Lower leg skin (tissue), 3 donors: Measurements from ENCODE around the gene BPIFB2.

ENCODE experiments used
- CTCF ChIP-seq, 3 donors: fragments of 450-650 bp; IDR thresholded peaks; one replicate each; pipeline ENCODE4 v1.5.1; 2016; ENCODE audit warnings: antibody characterized with exemption in 3 of 3, mild to moderate bottlenecking in 3 of 3, moderate library complexity in 2 of 3
- POLR2A ChIP-seq, 2 donors: fragments of 450-650 bp; IDR thresholded peaks; one replicate each; pipeline ENCODE4 v1.6.1; 2016 to 2017; ENCODE audit warnings: antibody characterized with exemption in 2 of 2, mild to moderate bottlenecking in 1 of 2, moderate library complexity in 1 of 2

GRCh38 chr20:32989507-32990283, 17.8 kb upstream of the BPIFB2 start:
- TF ChIP-seq POLR2A (IDR thresholded peaks at IDR 0.05) (no peak), CTCF (IDR thresholded peaks at IDR 0.05) (no peak)
